Psoas muscle (tissue), 8 donors: Measurements from ENCODE around the gene PTOV1. TPM values are rescaled to one million over a fixed set of nuclear protein-coding genes. Genes with fewer than 3 reads are reported as not detected.

Experiments used
- ATAC-seq, 4 donors: fragments of 200-7000 bp; cut with Tn5 transposase; one replicate each; pipeline ENCODE4 v1.9.1; 2020; ENCODE audit warnings: moderate library complexity in 3 of 4, mild to moderate bottlenecking in 2 of 4
- DNase-seq, 2 donors: peaks; one replicate each; pipeline ENCODE4 v3.0.0-alpha.2; 2020
- H3K27ac ChIP-seq: fragments of 200-600 bp; one replicate; pipeline ENCODE4 v1.8.0; 2022
- H3K27me3 ChIP-seq, 3 donors: fragments of 200-600 bp in 1 of 3; one replicate each; pipeline versions ENCODE4 v1.6.1 to v1.8.0; 2013 to 2022; ENCODE audit warnings: low read length in 2 of 3, mild to moderate bottlenecking in 2 of 3, moderate library complexity in 1 of 3; ENCODE audit not compliant: insufficient read depth in 3 of 3
- H3K36me3 ChIP-seq, 2 donors: fragments of 200-600 bp in 1 of 2; one replicate each; pipeline versions ENCODE4 v1.6.1 to v1.8.0; 2013 to 2022; ENCODE audit warnings: low read depth in 1 of 2, mild to moderate bottlenecking in 1 of 2, moderate library complexity in 1 of 2; ENCODE audit not compliant: insufficient read depth in 1 of 2
- H3K4me1 ChIP-seq: fragments of 200-600 bp; one replicate; pipeline ENCODE4 v1.8.0; 2022
- H3K4me3 ChIP-seq: fragments of 200-600 bp; one replicate; pipeline ENCODE4 v1.8.0; 2022; ENCODE audit warnings: mild to moderate bottlenecking
- H3K9me3 ChIP-seq: fragments of 200-600 bp; one replicate; pipeline ENCODE4 v1.8.0; 2022
- WGBS, 3 donors: extraction: QIAGEN DNeasy Blood & Tissue Kit; methylation state at CpG; one replicate each; pipeline versions ENCODE4 v1.1.6 to v1.1.7; 2013; 5-methylcytosine and 5-hydroxymethylcytosine counted together
- intact Hi-C, 2 donors: fragments of 100-400 bp; cut with DNase I; formaldehyde crosslinking; loops; one replicate each; pipeline versions ENCODE4 v1.11.0 to v1.14.2; 2022
- polyA plus RNA-seq, 3 donors: library from polyadenylated mRNA; stranded (reverse); fragments of 200-250 nt; gene quantifications; one replicate each; pipeline ENCODE4 v1.2.3, GENCODE V29; 2013
- total RNA-seq, 4 donors: library from RNA; stranded (reverse); fragmentation: NEBNext Ultra II Directional in 2 of 4; extraction: Animal tissue kit (Norgen Biotek cat#: 25700) in 2 of 4; gene quantifications; one replicate each; pipeline versions ENCODE4 v1.2.1 to v1.2.4, GENCODE V29; 2021 to 2023
- TF ChIP-seq, protein P1 (sequence below): fragments of 200-600 bp; IDR thresholded peaks from one replicate; pipeline ENCODE4 v1.8.0; 2022; ENCODE audit warnings: antibody characterized with exemption
- donor health status: healthy with polysubstance abuse.
- donor health status: DM: no; HTN: no; CAD: no; lungs with moderate emphysema.
- donor health status: Bipolar disorder and iron deficiency.
- donor health status: healthy.
- donor health status: DM: yes; HTN: yes; CAD: no.
- donor health status: DM: no; HTN: no; CAD: no.
- donor health status: DM: no; HTN: no; CAD: no.
- donor health status: DM: yes; HTN: yes; CAD: no.

Gene PTOV1
- total and polyA plus RNA-seq, 7 donors = 72.1 to 189 (median 122) TPM

DNA sequence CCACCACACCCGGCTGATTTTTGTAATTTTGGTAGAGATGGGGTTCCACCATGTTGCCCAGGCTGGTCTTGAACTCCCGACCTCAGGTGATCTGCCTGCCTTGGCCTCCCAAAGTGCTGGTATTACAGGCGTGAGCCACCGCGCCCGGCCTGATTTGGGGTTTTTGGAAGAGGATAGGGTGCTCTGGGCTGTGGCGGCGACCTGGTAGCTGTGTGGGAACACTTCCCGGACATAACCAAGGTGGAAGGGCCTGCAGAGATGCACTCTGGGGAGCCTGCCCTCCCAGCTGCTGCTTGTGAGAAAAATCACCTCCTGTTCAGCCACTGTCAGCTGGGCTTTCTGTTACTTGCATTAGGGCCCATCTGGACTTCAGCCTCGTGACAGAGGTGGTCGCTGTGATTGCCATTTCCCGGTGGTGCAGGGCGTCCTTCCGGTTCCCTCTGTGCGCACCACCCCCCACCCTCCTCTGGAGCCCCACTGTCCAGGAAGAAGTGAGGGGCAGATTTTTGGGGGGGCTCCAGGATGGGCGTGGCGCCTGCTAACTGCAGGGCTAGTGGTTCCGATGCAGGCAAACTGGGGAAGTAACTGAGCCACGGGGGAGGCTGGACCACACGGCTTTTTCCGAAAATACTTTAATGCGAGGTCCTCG is 38.2 kb downstream of the PTOV1 start:
- intact Hi-C loops = no loop called here
- Histone ChIP-seq H3K27ac (no peak overlapping the region), H3K9me3 (no peaks in the 10 kb centered on the region), H3K4me1 (peaks cover 9% of the 10 kb centered on the region), H3K27me3 (no peaks in the 10 kb centered on the region), H3K36me3 (peaks cover 2 to 49% of the 10 kb centered on the region in 2 donors), H3K4me3 (no peak overlapping the region)
- TF ChIP-seq, protein P1, sequence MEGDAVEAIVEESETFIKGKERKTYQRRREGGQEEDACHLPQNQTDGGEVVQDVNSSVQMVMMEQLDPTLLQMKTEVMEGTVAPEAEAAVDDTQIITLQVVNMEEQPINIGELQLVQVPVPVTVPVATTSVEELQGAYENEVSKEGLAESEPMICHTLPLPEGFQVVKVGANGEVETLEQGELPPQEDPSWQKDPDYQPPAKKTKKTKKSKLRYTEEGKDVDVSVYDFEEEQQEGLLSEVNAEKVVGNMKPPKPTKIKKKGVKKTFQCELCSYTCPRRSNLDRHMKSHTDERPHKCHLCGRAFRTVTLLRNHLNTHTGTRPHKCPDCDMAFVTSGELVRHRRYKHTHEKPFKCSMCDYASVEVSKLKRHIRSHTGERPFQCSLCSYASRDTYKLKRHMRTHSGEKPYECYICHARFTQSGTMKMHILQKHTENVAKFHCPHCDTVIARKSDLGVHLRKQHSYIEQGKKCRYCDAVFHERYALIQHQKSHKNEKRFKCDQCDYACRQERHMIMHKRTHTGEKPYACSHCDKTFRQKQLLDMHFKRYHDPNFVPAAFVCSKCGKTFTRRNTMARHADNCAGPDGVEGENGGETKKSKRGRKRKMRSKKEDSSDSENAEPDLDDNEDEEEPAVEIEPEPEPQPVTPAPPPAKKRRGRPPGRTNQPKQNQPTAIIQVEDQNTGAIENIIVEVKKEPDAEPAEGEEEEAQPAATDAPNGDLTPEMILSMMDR = no peak
- ATAC-seq (peak in 2 of 4 donors; percentile 4 to 10), DNase-seq (no peak)
- WGBS, 3 donors = 83 to 84% (median 84%) methylated on average over 23 of the region's 23 CpGs

DNA sequence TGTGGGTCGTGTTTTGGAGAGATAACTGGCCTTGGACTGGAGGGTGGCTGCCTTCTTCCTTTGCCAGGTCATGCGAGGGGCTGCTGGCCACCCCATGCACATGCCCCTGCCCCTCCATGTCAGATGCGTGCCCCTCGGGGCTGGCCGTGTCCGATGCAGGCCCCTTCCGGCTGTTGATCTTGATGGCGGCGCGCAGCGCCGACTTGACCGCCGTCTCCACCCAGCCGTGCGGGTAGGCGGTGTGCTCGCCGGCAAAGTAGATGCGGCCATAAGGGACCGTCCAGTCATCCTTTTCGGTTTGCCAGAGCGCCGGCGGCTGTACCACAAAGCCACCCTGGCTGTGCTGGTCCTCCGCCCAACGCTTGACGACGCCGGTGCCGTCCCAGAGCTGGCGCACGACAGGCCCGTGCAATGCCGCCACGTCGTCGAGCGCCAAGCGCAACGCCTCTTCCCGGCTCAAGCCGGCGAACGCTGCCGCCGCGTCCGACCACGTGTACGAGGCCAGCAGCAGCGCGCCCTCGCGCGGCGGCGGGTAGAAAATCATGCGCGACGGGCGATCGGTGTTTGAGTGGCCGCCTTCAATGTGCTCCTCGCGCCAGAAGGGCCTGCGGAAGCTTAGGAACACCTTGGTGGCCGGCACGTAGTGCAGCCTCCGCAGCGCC is 38.9 kb downstream of the PTOV1 start:
- Histone ChIP-seq H3K4me1 (peaks cover 9% of the 10 kb centered on the region), H3K4me3 (peak overlapping the region; percentile 53), H3K9me3 (no peaks in the 10 kb centered on the region), H3K27ac (no peak overlapping the region), H3K36me3 (peaks cover 0 to 43% of the 10 kb centered on the region in 2 donors), H3K27me3 (no peaks in the 10 kb centered on the region)
- ATAC-seq (peak; percentile 73 to 87 (median 78)), DNase-seq (peak; percentile 82 to 91)
- intact Hi-C loops = loop anchor here in 1 of 2 donors (5.0 kb wide), 1 partner anchor 37 kb away; the partner anchor contains the start of genes ATF5 and NUP62
- 17 to 21% (median 17%) methylated on average over 63 to 71 of the region's 71 CpGs for WGBS, 3 donors
- TF ChIP-seq, protein P1 = peak; percentile 73

DNA sequence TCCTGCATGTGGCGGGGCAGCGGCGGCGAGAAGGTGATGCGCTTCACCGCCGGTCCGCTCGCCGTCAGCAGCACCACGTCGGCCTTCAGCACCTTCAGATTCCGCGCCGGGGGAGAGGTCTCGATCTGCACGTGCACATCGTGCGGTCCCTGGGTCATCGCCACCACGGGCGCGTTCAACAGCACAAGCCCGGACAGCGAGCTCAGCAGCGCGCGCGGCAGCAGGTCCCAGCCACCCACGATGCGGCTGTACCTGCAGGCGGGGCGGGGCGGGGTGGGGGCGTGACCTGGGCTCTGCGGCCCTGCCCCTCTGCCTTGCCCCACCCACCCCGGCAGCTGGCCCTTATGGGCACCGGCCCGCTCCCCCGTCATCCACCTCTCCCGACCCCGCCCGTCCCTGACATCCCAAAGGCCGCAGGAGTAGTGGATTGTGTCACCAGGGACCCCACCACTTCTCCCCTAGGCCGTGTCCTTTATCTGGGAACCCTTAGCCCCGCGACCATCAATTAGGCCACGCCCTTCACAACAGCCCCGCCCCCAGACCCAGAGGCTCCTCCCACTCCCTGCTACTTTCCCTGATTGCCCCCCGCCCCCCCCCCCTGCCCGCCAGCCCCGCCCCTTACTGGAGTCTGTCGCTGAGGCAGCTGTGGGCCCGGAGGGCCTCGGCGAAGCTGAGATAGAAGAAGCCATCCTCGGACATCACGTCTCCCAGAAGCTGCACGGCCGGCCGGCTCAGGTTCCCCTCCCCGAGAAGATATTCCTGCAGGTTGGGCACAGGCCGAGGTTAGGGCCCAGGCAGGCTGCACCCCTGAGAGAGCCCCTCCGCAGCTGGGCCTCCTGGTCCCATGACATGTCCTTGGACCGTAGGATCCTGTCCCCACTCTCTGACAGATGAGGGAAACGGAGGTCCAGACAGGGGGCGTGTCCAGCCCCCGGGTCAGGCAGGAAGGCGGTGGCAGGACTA is 39.7 kb downstream of the PTOV1 start:
- Histone ChIP-seq H3K4me3 (peak overlapping the region; percentile 53), H3K9me3 (no peaks in the 10 kb centered on the region), H3K36me3 (peaks cover 0 to 35% of the 10 kb centered on the region in 2 donors), H3K27ac (no peak overlapping the region), H3K27me3 (no peaks in the 10 kb centered on the region), H3K4me1 (peaks cover 9% of the 10 kb centered on the region)
- TF ChIP-seq, protein P1 = no peak
- DNase-seq = no peak
- 10 to 14% (median 11%) methylated on average over 55 to 69 of the region's 69 CpGs for WGBS, 3 donors
- intact Hi-C loops = loop anchor here in 1 of 2 donors (5.0 kb wide), 1 partner anchor 37 kb away; the partner anchor contains the start of genes ATF5 and NUP62
- peak; percentile 26 to 60 (median 57) for ATAC-seq

DNA sequence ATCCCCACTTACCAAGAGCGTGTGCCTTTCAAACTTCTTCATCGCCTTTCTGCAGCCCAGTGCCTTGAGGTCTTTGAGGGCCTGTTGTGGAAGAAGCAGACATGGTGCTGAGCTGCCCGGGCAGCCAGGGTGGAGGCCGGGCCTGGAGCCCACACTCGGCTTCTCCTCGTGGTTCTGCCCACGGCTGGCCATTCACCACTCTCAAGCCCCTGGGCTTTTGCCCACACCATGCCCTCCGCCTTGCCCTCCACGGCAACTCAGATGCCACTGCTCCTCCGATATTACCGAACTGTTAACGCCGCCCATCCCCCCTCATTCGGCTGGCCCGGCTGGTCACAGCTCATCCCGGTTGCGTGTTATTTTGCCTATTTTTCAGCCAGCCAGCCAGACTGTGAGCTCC is 40.4 kb downstream of the PTOV1 start:
- no peaks in the 10 kb centered on the region for H3K27me3 ChIP-seq
- H3K4me1 ChIP-seq = peaks cover 9% of the 10 kb centered on the region
- DNase-seq (no peak), ATAC-seq (no peak)
- H3K9me3 ChIP-seq = no peaks in the 10 kb centered on the region
- WGBS, 3 donors = 75 to 79% (median 76%) methylated on average over 17 of the region's 17 CpGs
- no peak overlapping the region for H3K4me3 ChIP-seq
- peaks cover 0 to 27% of the 10 kb centered on the region in 2 donors for H3K36me3 ChIP-seq
- intact Hi-C loops = loop anchor here in 1 of 2 donors (5.0 kb wide), 1 partner anchor 36 kb away; the partner anchor contains the start of genes ATF5 and NUP62
- TF ChIP-seq, protein P1 = no peak
- H3K27ac ChIP-seq = no peak overlapping the region
